K562 (cell line): ENCODE data around the gene PPP2R1A. TPM values are rescaled to one million over a fixed set of nuclear protein-coding genes. Genes with fewer than 3 reads are reported as not detected.

Source experiments
- ATAC-seq: fragments of 200-7000 bp; cut with Tn5 transposase; 3 replicates; pipeline ENCODE4 v1.9.1; 2020; ENCODE audit warnings: moderate library complexity
- BruUV-seq: library from RNA; stranded (reverse); fragments of 400-500 nt; replicated peaks from 2 replicates; lab custom pipeline; 2021; lab: Mats Ljungman, UMichigan
- CTCF ChIA-PET: fragments of 300-600 bp; formaldehyde crosslinking; extraction: SDS; loops from one replicate; lab custom pipeline; 2021; ENCODE audit warnings: low intra/inter-chr PET ratio; lab: Yijun Ruan, JAX
- POLR2A ChIA-PET: fragments of 300-600, 350-650 bp; sonication (Branson Sonifier 250); formaldehyde crosslinking; extraction: SDS; loops from one replicate; lab custom pipeline; 2021; ENCODE audit warnings: antibody characterized with exemption, inconsistent platforms; lab: Yijun Ruan, JAX
- DNase-seq, 4 experiments: peaks; one replicate each; pipeline versions ENCODE4 v3.0.0 to v3.0.0-alpha.2; 2011 to 2018; ENCODE audit warnings: low spot score in 3 of 4, mixed read lengths in 3 of 4; ENCODE audit errors: extremely low read depth in 1 of 4
- FAIRE-seq: peaks from 2 replicates; lab custom pipeline; 2011; peaks lifted over from hg19 to GRCh38; lab: Jason Lieb, UNC
- H2AFZ ChIP-seq: 2 replicates; pipeline ENCODE4 v1.6.0; 2011; ENCODE audit warnings: low read depth, low read length, control low read depth, inconsistent platforms
- H3K27ac ChIP-seq: fragments of 200-600 bp; 3 replicates; pipeline ENCODE4 v1.8.0; 2011; ENCODE audit warnings: low read depth, mild to moderate bottlenecking, control low read depth, inconsistent platforms, low read length, moderate library complexity, mixed read lengths; ENCODE audit errors: extremely low read depth
- H3K27me3 ChIP-seq, 2 experiments: fragments of 300-600 bp in 1 of 2; 2 replicates in 1 of 2; 3 replicates in 1 of 2; pipeline versions ENCODE4 v1.6.0 to v1.8.0; 2011; ENCODE audit warnings: inconsistent platforms in 2 of 2, low read length in 2 of 2, mild to moderate bottlenecking in 1 of 2, mixed read lengths in 1 of 2, moderate library complexity in 1 of 2; ENCODE audit not compliant: control insufficient read depth in 2 of 2, insufficient read depth in 2 of 2
- H3K36me3 ChIP-seq: fragments of 300-600 bp; 3 replicates; pipeline ENCODE4 v1.8.0; 2011; ENCODE audit warnings: mild to moderate bottlenecking, low read length, inconsistent platforms; ENCODE audit not compliant: control insufficient read depth, insufficient read depth
- H3K4me1 ChIP-seq, 2 experiments: fragments of 200-600 bp in 1 of 2; replicated peaks in 1 of 2; 2 replicates in 1 of 2; 3 replicates in 1 of 2; pipeline versions ENCODE4 v1.5.1 to v1.8.0; 2011; ENCODE audit warnings: inconsistent platforms in 2 of 2, low read length in 2 of 2, mild to moderate bottlenecking in 1 of 2, mixed read lengths in 1 of 2, moderate library complexity in 1 of 2; ENCODE audit not compliant: control insufficient read depth in 2 of 2, insufficient read depth in 2 of 2
- H3K4me2 ChIP-seq: 2 replicates; pipeline ENCODE4 v1.6.1; 2011; ENCODE audit warnings: low read length, control low read depth, inconsistent platforms, mixed read lengths; ENCODE audit not compliant: insufficient read depth
- H3K4me3 ChIP-seq: fragments of 200-600 bp; sonication (generic), shearing (Covaris generic); 2 replicates; pipeline ENCODE4 v1.5.1; 2016; ENCODE audit warnings: control low read depth, inconsistent platforms
- H3K79me2 ChIP-seq: fragments of 200-600 bp; 3 replicates; pipeline ENCODE4 v1.8.0; 2011; ENCODE audit warnings: low read length, inconsistent platforms; ENCODE audit not compliant: control insufficient read depth, insufficient read depth
- H3K9ac ChIP-seq, 2 experiments: 2 replicates each; pipeline versions ENCODE4 v1.6.0 to v1.6.1; 2011; ENCODE audit warnings: low read depth in 2 of 2, low read length in 2 of 2, control low read depth in 1 of 2, inconsistent platforms in 1 of 2, mild to moderate bottlenecking in 1 of 2, mixed read lengths in 1 of 2; ENCODE audit not compliant: insufficient read depth in 1 of 2
- H3K9me1 ChIP-seq: one replicate; pipeline ENCODE4 v1.6.0; 2011; ENCODE audit warnings: inconsistent platforms, mild to moderate bottlenecking, low read length, moderate library complexity; ENCODE audit not compliant: control insufficient read depth, insufficient read depth
- H3K9me3 ChIP-seq: replicated peaks from 2 replicates; pipeline ENCODE4 v1.5.1; 2011; ENCODE audit warnings: low read depth, low read length, inconsistent platforms; ENCODE audit not compliant: control insufficient read depth, insufficient read depth
- H4K20me1 ChIP-seq: replicated peaks from 2 replicates; pipeline ENCODE4 v1.6.1; 2011; ENCODE audit warnings: low read length, inconsistent platforms, mixed read lengths; ENCODE audit not compliant: control insufficient read depth, insufficient read depth
- ESRRB ChIP-seq: fragments of 250-450 bp; sonication (Bioruptor Pico); IDR thresholded peaks from 2 replicates; pipeline ENCODE4 v1.5.0; 2020; ENCODE audit warnings: mild to moderate bottlenecking, moderate library complexity, borderline replicate concordance
- ETV5 ChIP-seq: sonication (generic); formaldehyde crosslinking; IDR thresholded peaks from 2 replicates; pipeline ENCODE4 v1.4.0; 2020; ENCODE audit warnings: low read depth, mild to moderate bottlenecking, missing genetic modification reagents
- GTF2B ChIP-seq: IDR thresholded peaks from 2 replicates; pipeline ENCODE4 v1.6.1; 2011; ENCODE audit not compliant: insufficient read length; ENCODE audit errors: extremely low read depth
- MBD2 ChIP-seq: sonication (generic); IDR thresholded peaks from 2 replicates; pipeline ENCODE4 v1.6.1; 2016; ENCODE audit warnings: low read depth, borderline replicate concordance
- PCBP1 ChIP-seq: fragments of 200-400 bp; formaldehyde crosslinking; IDR thresholded peaks from 2 replicates; pipeline ENCODE4 v1.6.1; 2018; ENCODE audit warnings: mild to moderate bottlenecking, low read depth, low read length; ENCODE audit not compliant: poor library complexity, severe bottlenecking
- TFAM ChIP-seq: fragments of 250-450 bp; sonication (Bioruptor Pico); conservative IDR thresholded peaks from 2 replicates; pipeline ENCODE4 v1.5.0; 2021; ENCODE audit warnings: mild to moderate bottlenecking, moderate library complexity
- ZNF232 ChIP-seq: sonication (generic); formaldehyde crosslinking; IDR thresholded peaks from 2 replicates; pipeline ENCODE4 v1.8.0; 2022; ENCODE audit warnings: mild to moderate bottlenecking, missing genetic modification reagents
- ZSCAN32 ChIP-seq: fragments of 450-650 bp; formaldehyde crosslinking; IDR thresholded peaks from 2 replicates; pipeline ENCODE4 v1.4.0; 2020; ENCODE audit warnings: mild to moderate bottlenecking, moderate library complexity
- WGBS: fragments of 100-300 bp; shearing (Covaris generic); methylation state at CpG from one replicate; pipeline ENCODE4 v1.1.6; 2016; ENCODE audit warnings: low coverage, mixed read lengths; ENCODE audit not compliant: insufficient coverage; ENCODE audit errors: missing lambda C conversion rate; 5-methylcytosine and 5-hydroxymethylcytosine counted together
- in situ Hi-C: fragments of 300-500 bp; cut with MboI; formaldehyde crosslinking; loops from 4 replicates; pipeline ENCODE4 v1.15.0; 2018; ENCODE audit warnings: inconsistent platforms, mixed read lengths
- intact Hi-C: fragments of 100-400 bp; cut with micrococcal nuclease; formaldehyde crosslinking; loops from 2 replicates; pipeline ENCODE4 v1.14.2; 2022
- polyA plus RNA-seq, 8 experiments: library from polyadenylated mRNA; depleted of rRNA in 4 of 8; stranded (reverse) in 5 of 8; unstranded in 3 of 8; fragments of >200 nt; fragmentation: Nextera tagmentation in 2 of 8; fragmentation: Illumina TruSeq in 1 of 8; extraction: Ambion mirVana in 2 of 8; extraction: Trizol in 1 of 8; gene quantifications; 2 replicates each; pipeline versions ENCODE4 v1.2.1 to v1.2.3, GENCODE V29; 2011 to 2014; ENCODE audit warnings: inconsistent platforms in 1 of 8, missing spikeins in 1 of 8
- total RNA-seq, 7 experiments: library from RNA; depleted of rRNA in 6 of 7; stranded (reverse); fragments of >200 nt in 6 of 7; fragmentation: Illumina TruSeq in 2 of 7; extraction: Trizol in 2 of 7; gene quantifications; 2 replicates each; pipeline versions ENCODE4 v1.2.1 to v1.2.3, GENCODE V29; 2011 to 2021; ENCODE audit warnings: low replicate concordance in 1 of 7

PPP2R1A gene
- total and polyA plus RNA-seq, 9 of the 15 experiments (the other 6 are each of a cell fraction or from before 2014, with no cell fraction given), result 10.1 to 211 (median 70.1) TPM

DNA sequence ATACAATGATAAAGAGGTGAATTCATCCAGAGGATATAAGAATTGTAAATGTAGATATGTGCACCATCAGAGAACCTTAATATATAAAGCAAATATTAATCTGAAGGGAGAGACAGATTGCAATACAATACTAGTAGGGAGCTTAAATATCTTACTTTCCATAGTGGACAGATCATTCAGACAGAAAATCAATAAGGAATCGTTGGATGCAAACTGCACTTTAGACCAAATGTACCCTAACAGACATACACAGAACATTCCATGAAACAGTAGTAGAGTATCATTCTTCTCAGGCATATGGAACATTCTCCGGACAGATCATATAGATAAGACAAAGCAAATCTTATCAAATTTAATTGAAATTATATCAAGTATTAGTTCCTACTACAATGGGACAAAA, 44.6 kb downstream of the PPP2R1A start:
- Histone ChIP-seq H2AFZ (no peak overlapping the region), H3K4me3 (no peak overlapping the region), H3K4me2 (no peak overlapping the region), H4K20me1 (no peaks in the 10 kb centered on the region), H3K9me1 (no peaks in the 10 kb centered on the region), H3K79me2 (no peaks in the 10 kb centered on the region), H3K9ac (no peak overlapping the region), H3K4me1 (no peaks in the 10 kb centered on the region), H3K9me3 (0 out of 2 replicates have a peak, but pooled peaks cover 2% of the 10 kb centered on the region), H3K27ac (no peak overlapping the region), H3K36me3 (no peaks in the 10 kb centered on the region), H3K27me3 (no peaks in the 10 kb centered on the region)
- no TSS peak for BruUV-seq
- no peak for TF ChIP-seq ZSCAN32 (CRISPR knock-in tag)
- TF ChIP-seq TFAM (CRISPR knock-in tag), result no peak
- no peak for TF ChIP-seq PCBP1
- TF ChIP-seq GTF2B, result no peak
- no peak for TF ChIP-seq ESRRB
- no peak for TF ChIP-seq ETV5
- TF ChIP-seq ZNF232 (CRISPR knock-in tag), result no peak
- TF ChIP-seq MBD2, result no peak
- CTCF ChIA-PET, result interaction anchor here (0.6 kb wide), 1 partner anchor 410 kb away, joined by 3 read pairs; no protein-coding TSS in a partner anchor
- intact Hi-C loops (no loop called here), in situ Hi-C loops (no loop called here)
- 2% methylated on average over 2 of the region's 2 CpGs for WGBS
- ATAC-seq (no peak), FAIRE-seq (no peak), DNase-seq (no peak)
- POLR2A ChIA-PET, result interaction anchor here (0.5 to 0.6 kb wide), 2 partner anchors 426 to 491 kb away, joined by 3 read pairs; no protein-coding TSS in a partner anchor
